ENCODE data around the gene ATP9A.

DNA sequence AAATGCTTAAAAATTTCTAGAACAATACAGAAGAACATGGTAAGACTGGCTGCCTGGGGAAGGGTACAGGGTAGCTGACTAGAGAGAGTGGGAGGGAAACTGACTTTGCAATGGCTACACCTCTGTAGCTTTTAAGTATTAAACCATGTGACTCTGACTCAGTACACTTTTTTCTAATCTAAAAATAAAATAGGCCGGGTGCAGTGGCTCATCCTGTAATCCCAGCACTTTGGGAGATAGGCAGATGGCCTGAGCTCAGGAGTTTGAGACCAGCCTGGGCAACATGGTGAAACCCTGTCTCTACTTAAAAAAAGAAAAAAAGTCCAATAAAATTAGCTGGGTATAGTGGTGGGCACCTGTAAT, 18.5 kb downstream of the ATP9A start:
- TF ChIP-seq, protein P1, sequence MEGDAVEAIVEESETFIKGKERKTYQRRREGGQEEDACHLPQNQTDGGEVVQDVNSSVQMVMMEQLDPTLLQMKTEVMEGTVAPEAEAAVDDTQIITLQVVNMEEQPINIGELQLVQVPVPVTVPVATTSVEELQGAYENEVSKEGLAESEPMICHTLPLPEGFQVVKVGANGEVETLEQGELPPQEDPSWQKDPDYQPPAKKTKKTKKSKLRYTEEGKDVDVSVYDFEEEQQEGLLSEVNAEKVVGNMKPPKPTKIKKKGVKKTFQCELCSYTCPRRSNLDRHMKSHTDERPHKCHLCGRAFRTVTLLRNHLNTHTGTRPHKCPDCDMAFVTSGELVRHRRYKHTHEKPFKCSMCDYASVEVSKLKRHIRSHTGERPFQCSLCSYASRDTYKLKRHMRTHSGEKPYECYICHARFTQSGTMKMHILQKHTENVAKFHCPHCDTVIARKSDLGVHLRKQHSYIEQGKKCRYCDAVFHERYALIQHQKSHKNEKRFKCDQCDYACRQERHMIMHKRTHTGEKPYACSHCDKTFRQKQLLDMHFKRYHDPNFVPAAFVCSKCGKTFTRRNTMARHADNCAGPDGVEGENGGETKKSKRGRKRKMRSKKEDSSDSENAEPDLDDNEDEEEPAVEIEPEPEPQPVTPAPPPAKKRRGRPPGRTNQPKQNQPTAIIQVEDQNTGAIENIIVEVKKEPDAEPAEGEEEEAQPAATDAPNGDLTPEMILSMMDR (IDR thresholded peaks at IDR 0.05; ENCODE audit: extremely low read depth in 1 of 2, insufficient read depth in 1 of 2, low read depth in 1 of 2, low read length in 2 of 2): no peak
- TF ChIP-seq POLR2A (IDR thresholded peaks at IDR 0.05; ENCODE audit: low read depth, low read length): no peak
- TF ChIP-seq, protein P2, sequence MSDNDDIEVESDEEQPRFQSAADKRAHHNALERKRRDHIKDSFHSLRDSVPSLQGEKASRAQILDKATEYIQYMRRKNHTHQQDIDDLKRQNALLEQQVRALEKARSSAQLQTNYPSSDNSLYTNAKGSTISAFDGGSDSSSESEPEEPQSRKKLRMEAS (IDR thresholded peaks at IDR 0.05; ENCODE audit: insufficient read depth, insufficient read length): no peak
- no peak for TF ChIP-seq EZH2 (IDR thresholded peaks at IDR 0.05; ENCODE audit: borderline replicate concordance, low read depth, low read length, severe bottlenecking)
